ENCODE data around the gene GALNT18.

GRCh38 chr11:11668274-11668673 is 46.5 kb upstream of the GALNT18 start:
- TF ChIP-seq CTCF (IDR thresholded peaks at IDR 0.05) (no peak), POLR2A (IDR thresholded peaks at IDR 0.05) (no peak), POLR2AphosphoS5 (IDR thresholded peaks at IDR 0.05) (no peak)

Measured in breast epithelium (tissue), 3 donors.